GM10266 (cell line): ENCODE data around the gene PTPRCAP.

Experiments
- DNase-seq: peaks from one replicate; pipeline ENCODE4 v3.0.0; 2012; ENCODE audit errors: extremely low spot score
- CTCF ChIP-seq: IDR thresholded peaks from 2 replicates; pipeline ENCODE4 v1.5.1; 2012; ENCODE audit warnings: mild to moderate bottlenecking, low read depth; ENCODE audit not compliant: control insufficient read depth, insufficient read depth; ENCODE audit errors: missing control alignments

The PTPRCAP gene

DNA sequence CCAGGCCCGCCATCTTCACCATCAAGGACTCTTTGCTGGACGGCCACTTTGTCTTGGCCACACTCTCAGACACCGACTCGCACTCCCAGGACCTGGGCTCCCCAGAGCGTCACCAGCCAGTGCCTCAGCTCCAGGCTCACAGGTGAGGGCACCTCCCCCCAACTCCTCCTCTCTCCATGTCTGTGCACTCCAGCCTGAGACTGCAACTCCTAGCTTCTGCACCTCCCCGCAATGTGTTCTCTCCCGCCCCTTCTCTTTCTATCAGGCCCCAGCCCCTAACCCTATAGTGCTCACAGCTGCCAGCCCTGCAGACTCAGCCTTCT is 41.3 kb downstream of the PTPRCAP start:
- DNase-seq = no peak
- TF ChIP-seq CTCF = no peak

DNA sequence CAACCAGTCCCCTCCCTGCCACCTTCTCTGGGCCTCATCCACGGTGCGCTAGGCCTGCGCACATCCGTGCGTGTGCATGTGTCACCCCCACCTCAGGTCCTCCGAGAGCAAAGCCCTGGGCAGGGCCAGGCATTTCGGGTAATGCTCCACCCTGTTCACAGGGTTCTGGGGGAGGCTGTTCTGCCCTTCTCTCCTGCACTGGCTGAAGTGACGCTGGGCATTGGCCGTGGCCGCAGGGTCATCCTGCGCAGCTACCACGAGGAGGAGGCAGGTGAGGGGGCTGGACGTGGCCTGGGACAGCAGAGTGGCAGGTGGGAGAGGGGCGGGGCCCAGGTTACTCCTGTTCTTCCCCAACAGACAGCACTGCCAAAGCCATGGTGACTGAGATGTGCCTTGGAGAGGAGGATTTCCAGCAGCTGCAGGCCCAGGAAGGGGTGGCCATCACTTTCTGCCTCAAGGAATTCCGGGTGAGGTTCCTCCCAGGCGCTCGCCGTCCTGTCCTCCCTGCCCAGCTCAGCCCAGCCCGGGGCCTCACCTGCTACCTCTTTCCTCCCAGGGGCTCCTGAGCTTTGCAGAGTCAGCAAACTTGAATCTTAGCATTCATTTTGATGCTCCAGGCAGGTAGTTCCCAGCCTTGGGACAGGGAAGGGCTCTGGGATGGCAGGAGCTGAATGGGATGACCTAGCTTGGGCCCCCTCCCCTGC is 41.8 kb downstream of the PTPRCAP start:
- no peak for DNase-seq
- no peak for TF ChIP-seq CTCF

DNA sequence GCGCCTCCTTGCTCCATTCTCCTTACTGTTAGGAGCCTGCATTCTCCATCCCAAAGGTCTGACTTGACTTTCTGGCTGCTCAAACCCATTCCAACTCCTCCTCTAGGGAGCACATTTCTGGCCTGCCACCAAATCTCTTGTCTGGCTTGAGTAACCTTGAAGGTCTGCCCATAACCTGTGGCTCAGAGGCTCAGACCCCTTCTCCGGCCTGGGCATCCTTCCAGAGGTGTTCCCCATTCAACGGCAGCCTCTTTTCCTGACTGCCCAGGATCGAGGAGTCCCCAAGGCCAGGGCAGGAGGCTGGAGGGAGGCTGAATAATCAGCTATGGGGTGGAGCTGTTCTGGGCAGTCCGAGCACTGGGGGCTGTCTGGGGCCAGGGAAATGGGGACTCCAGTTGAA is 43.5 kb downstream of the PTPRCAP start:
- no peak for TF ChIP-seq CTCF
- DNase-seq = no peak

- no peak for TF ChIP-seq CTCF
- DNase-seq = no peak
Observed at GRCh38 chr11:67393437-67393836, 44.0 kb downstream of the PTPRCAP start.

- no peak for TF ChIP-seq CTCF
- DNase-seq = no peak
Observed at GRCh38 chr11:67392183-67392715, 45.2 kb downstream of the PTPRCAP start.

DNA sequence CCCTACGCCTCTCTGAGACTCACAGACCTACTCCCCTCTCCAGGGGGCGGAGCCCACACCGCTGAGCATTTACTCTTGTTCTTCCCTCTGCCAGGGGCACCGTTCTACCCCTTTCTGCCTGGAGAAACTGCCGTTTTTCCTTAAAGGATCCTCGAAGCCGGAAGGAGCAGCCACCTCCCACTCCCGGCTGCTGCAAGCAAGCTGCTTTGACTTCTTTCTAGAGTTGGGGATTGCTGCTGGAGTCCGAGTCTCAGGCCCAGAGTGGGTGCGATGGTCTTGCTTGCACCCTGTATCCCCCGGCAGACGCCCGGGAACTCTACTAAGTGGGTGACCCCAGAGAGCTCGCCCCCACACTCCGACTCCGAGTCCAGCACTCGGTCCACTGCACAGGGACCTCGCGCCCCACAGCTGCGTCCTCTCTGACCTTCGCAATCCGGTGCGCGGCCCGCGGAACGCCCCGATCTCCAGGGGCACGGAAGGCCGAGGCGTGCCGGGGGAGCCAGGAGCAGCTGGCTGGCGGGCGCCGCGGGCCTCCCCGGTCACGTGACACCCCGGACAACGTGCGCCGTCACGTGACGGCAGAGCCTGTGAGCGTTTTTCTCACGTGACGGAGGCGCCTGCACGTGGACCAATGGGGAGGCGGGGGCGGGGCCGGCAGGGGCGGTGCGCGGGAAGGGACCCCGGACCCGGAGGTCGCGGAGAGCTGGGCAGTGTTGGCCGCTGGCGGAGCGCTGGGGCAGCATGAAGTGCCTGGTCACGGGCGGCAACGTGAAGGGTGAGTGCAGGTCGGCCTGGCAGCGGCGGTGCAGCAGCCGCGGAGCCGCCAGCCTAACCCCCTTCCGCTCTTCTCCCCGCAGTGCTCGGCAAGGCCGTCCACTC is 45.9 kb downstream of the PTPRCAP start, which contains the start of gene RAD9A:
TSS of gene RAD9A (plus strand) at position 683 of the 879 bp plus-strand sequence. CDS start at position 742, 59 bp downstream.
- TF ChIP-seq CTCF = no peak
- peak; percentile 98 for DNase-seq

GRCh38 chr11:67390947-67391303 is 46.6 kb downstream of the PTPRCAP start:
- no peak for DNase-seq
- TF ChIP-seq CTCF = no peak
